ENCODE data around the gene TPPP3.

GRCh38 chr16:67419931-67420330 lies 26.6 kb upstream of the TPPP3 start:
- TF ChIP-seq CTCF (conservative IDR thresholded peaks at IDR 0.05; ENCODE audit: low read depth, low read length), result no peak
- TF ChIP-seq EZH2 (IDR thresholded peaks at IDR 0.05; ENCODE audit: borderline replicate concordance, low read depth, low read length, poor library complexity, severe bottlenecking), result no peak
